Measurements from ENCODE around the gene DOCK1.

DOCK1 gene

GRCh38 chr10:127142136-127142535 lies 236.9 kb downstream of the DOCK1 start:
- H3K4me3 ChIP-seq (ENCODE audit: low read depth, low read length): no peak overlapping the region
- no peaks in the 10 kb centered on the region for H3K9me3 ChIP-seq (ENCODE audit: control insufficient read depth, low read length)
- no peak overlapping the region for H2AFZ ChIP-seq
- no peak overlapping the region for H3K9ac ChIP-seq
- H3K4me2 ChIP-seq (ENCODE audit: low read length): no peak overlapping the region
- no peaks in the 10 kb centered on the region for H3K27me3 ChIP-seq (ENCODE audit: control insufficient read depth, insufficient read depth, low read length)
- no peaks in the 10 kb centered on the region for H3K4me1 ChIP-seq
- no peak for TF ChIP-seq CTCF (IDR thresholded peaks at IDR 0.05)
- H3K79me2 ChIP-seq: no peaks in the 10 kb centered on the region
- H3K27ac ChIP-seq: no peak overlapping the region
- no peaks in the 10 kb centered on the region for H3K36me3 ChIP-seq (ENCODE audit: control insufficient read depth, insufficient read depth, low read length)

DNA sequence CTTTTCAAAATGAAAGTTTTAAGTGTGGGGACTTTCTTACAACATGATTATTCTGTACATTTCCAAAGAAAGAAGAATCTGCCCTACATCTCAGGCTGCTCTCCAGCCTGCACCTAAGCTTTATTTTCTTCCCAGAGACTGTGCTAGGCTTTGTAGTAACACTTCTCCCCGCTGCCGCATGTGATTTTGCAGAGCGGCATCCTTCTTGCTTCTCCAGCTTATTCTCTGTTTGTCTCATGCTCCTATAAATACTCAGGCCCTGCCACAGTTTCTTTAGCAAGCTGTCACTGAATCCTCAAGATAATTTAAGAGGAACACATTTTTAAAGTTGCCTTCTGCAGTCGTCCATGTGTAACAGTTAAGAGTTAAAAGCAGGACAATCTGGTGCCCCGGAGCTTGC lies 237.6 kb downstream of the DOCK1 start:
- no peaks in the 10 kb centered on the region for H3K36me3 ChIP-seq (ENCODE audit: control insufficient read depth, insufficient read depth, low read length)
- no peaks in the 10 kb centered on the region for H3K4me1 ChIP-seq
- no peak overlapping the region for H3K4me2 ChIP-seq (ENCODE audit: low read length)
- H3K9me3 ChIP-seq (ENCODE audit: control insufficient read depth, low read length): no peaks in the 10 kb centered on the region
- H3K79me2 ChIP-seq: no peaks in the 10 kb centered on the region
- no peak overlapping the region for H3K27ac ChIP-seq
- H3K4me3 ChIP-seq (ENCODE audit: low read depth, low read length): no peak overlapping the region
- no peaks in the 10 kb centered on the region for H3K27me3 ChIP-seq (ENCODE audit: control insufficient read depth, insufficient read depth, low read length)
- no peak overlapping the region for H2AFZ ChIP-seq
- H3K9ac ChIP-seq: no peak overlapping the region
- TF ChIP-seq CTCF (IDR thresholded peaks at IDR 0.05): no peak

DNA sequence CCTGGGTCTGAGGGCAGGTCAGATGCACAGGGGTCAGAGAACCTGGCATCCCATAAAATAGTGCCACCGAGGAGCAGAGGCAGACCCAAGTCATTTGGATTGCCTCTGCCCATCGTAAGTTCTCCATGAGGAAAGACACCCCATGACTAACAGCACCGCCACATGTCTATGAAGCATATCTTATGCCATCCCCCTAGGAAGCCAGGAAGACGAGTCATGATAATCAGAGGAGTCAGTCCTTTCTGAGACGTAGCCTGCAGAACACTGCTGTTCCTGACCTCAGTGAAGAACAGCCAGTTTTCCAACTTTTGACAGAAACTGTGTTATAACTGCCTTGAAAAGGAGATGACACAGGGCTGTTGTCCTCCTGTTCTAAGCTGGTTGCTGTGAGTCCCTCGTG lies 239.9 kb downstream of the DOCK1 start:
- H3K9ac ChIP-seq: no peak overlapping the region
- no peak overlapping the region for H3K4me3 ChIP-seq (ENCODE audit: low read depth, low read length)
- TF ChIP-seq CTCF (IDR thresholded peaks at IDR 0.05): no peak
- H3K4me2 ChIP-seq (ENCODE audit: low read length): no peak overlapping the region
- no peaks in the 10 kb centered on the region for H3K27me3 ChIP-seq (ENCODE audit: control insufficient read depth, insufficient read depth, low read length)
- no peak overlapping the region for H2AFZ ChIP-seq
- H3K9me3 ChIP-seq (ENCODE audit: control insufficient read depth, low read length): no peaks in the 10 kb centered on the region
- no peaks in the 10 kb centered on the region for H3K4me1 ChIP-seq
- no peaks in the 10 kb centered on the region for H3K36me3 ChIP-seq (ENCODE audit: control insufficient read depth, insufficient read depth, low read length)
- no peak overlapping the region for H3K27ac ChIP-seq
- H3K79me2 ChIP-seq: no peaks in the 10 kb centered on the region

GRCh38 chr10:127146661-127147060 lies 241.4 kb downstream of the DOCK1 start:
- Histone ChIP-seq H3K27me3 (ENCODE audit: control insufficient read depth, insufficient read depth, low read length) (no peaks in the 10 kb centered on the region), H3K9me3 (ENCODE audit: control insufficient read depth, low read length) (no peaks in the 10 kb centered on the region), H3K4me3 (ENCODE audit: low read depth, low read length) (no peak overlapping the region), H3K36me3 (ENCODE audit: control insufficient read depth, insufficient read depth, low read length) (no peaks in the 10 kb centered on the region), H3K27ac (no peak overlapping the region), H3K9ac (no peak overlapping the region), H3K4me2 (ENCODE audit: low read length) (no peak overlapping the region), H3K79me2 (no peaks in the 10 kb centered on the region), H3K4me1 (no peaks in the 10 kb centered on the region), H2AFZ (no peak overlapping the region)
- TF ChIP-seq CTCF (IDR thresholded peaks at IDR 0.05): no peak

DNA sequence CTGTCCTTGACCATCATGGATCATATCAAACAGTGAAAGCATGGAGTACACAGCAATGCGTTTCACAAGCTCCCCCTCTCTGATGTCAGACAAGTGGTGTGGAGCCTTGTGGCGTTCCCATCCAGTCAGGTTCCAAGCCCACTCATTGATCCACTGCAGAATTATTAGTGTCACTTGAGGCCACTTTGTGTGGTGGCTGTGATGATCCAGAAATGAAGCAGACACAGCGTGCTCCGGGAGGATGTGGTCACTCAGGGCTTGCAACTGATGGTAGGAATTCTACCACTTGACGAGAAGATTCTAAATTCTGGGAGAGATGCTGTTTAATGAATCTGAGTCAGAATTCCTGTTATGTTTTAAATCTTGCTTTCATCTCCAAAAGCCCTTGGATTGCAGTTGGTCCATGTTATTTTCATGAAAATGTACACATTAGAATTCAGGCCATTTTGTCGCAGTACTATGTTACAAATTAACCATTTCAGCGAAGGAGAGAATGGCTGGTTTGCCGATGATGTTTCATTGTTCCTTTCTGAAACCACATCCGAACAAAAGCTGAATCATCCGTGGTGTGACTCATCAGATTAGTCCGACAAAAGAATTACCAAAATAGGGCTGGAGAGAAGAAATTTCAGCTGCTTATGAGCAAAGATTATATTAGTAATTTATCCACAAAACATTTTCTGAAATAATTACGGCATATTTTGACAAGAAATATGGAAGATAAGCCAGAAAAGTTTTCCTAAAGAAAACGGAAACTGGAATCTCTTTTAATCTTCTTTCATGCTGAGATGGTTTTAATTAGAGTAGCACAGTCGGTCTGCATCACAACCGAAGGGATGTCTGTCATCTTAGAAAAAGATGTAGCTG lies 243.1 kb downstream of the DOCK1 start:
- H3K79me2 ChIP-seq: no peaks in the 10 kb centered on the region
- H3K9ac ChIP-seq: no peak overlapping the region
- no peaks in the 10 kb centered on the region for H3K27me3 ChIP-seq (ENCODE audit: control insufficient read depth, insufficient read depth, low read length)
- no peak overlapping the region for H3K27ac ChIP-seq
- TF ChIP-seq CTCF (IDR thresholded peaks at IDR 0.05): no peak
- H3K4me2 ChIP-seq (ENCODE audit: low read length): no peak overlapping the region
- no peaks in the 10 kb centered on the region for H3K36me3 ChIP-seq (ENCODE audit: control insufficient read depth, insufficient read depth, low read length)
- no peak overlapping the region for H2AFZ ChIP-seq
- no peak overlapping the region for H3K4me3 ChIP-seq (ENCODE audit: low read depth, low read length)
- no peaks in the 10 kb centered on the region for H3K9me3 ChIP-seq (ENCODE audit: control insufficient read depth, low read length)
- no peaks in the 10 kb centered on the region for H3K4me1 ChIP-seq

Data from parathyroid adenoma (tissue), 2 donors.